TTC549 (cell line): ENCODE measurements around the gene PLXNB1.

Experiments used
- FAIRE-seq: peaks from 2 replicates; lab custom pipeline; 2012; peaks lifted over from hg19 to GRCh38; lab: Jason Lieb, UNC

The PLXNB1 gene

DNA sequence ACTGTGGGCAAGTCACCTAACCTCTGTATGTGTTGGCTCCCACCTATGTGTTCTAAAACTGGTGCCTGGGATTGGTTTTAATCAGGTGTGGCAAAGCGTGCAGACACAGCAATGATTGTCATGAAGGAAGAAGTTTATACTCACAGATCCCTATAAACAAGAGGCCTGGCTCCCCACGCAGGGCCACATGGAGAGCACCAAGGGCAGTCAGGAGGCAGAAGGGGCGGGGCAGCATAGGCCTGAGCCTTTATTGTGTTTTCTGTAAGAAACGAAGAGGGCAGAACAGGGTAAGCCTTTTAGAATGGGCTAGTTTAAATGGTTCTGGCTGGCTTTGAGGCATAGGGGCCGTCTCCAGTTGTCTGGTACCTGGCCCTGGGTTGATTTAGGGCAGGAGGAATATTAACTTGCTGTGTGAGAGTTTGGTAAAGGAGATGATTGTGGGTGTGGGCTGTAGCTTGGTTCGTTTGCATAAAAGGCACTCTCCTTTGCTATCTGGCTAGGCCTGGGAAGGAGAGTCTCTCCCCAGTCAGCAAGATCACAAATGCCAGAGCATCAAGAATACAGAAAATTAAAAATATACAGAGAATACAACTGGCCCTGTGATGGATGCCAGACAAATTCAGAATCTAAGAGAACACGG, 60.1 kb downstream of the PLXNB1 start:
- no peak for FAIRE-seq

DNA sequence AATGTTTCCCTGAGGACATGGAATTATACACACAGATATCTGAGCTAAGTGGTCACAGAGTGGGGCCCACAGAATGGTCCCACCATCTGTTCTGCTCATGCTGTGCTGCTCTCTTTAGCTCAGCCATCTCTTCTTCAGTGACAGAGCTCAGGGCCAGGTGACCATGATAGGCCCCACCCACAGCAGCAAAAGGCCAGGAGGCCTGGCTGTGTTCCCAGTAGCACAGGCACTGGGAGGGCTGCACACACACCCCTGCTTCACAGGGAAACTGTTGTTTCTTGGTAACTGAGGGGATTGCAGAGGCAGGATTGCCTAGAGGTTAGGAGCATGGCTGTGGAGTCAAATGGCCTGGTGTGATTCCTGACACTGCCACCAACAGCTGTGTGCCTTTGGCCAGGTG, 62.7 kb downstream of the PLXNB1 start:
- FAIRE-seq: no peak

DNA sequence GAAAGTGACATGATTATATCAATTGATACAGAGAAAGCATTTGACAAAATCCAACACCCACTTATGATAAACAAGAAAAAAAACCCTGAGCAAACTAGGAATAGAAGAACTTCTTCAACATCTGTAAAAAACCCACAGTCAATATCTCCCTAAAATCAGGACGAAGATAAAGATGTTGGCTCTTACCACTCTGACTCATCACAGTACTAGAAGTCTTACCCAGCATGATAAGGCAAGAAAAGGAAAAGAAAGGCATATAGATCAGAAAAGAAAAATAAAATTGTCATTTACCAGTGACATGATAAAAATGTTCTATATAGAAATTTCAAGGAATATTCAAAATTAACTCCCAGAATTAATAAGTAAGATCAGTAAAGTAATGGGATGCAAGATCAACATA, 65.0 kb downstream of the PLXNB1 start:
- FAIRE-seq: no peak

DNA sequence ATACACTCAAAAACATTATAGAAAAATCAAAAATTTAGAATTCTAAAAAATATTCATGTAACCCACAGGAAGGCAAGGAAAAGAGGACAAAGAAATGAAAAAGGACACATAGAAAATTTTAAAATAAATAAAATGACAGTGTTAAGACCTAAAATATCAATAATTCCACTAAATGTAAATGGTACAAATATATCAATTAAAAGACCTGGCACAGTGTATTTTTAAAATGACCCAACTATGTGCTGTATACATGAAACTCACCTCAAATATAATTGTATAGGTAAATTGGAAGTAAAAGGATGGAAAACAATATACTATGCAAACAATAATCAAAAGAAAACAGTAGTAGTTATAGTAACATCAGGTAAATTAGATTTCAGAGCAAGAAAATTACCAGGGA, 68.0 kb downstream of the PLXNB1 start:
- FAIRE-seq: no peak

DNA sequence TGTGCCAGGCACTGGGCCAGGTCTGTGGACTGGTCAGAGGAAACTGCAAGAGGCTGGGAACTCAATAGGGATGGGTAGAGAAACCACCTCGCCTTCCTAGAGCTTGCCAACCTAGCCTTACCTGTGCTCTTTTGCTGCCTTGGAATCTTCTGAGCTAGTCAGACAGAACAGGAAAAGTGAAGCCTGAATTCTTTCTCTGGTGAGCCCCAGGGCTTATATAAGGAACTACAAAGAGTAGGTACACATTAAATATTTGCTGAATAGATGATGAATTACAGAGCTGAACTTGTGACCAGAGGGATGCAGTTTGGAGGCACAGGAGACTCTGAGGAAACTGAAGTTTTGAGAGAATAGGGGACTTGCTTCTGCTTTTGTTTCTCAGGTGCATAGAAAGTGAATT, 73.5 kb downstream of the PLXNB1 start:
- no peak for FAIRE-seq

DNA sequence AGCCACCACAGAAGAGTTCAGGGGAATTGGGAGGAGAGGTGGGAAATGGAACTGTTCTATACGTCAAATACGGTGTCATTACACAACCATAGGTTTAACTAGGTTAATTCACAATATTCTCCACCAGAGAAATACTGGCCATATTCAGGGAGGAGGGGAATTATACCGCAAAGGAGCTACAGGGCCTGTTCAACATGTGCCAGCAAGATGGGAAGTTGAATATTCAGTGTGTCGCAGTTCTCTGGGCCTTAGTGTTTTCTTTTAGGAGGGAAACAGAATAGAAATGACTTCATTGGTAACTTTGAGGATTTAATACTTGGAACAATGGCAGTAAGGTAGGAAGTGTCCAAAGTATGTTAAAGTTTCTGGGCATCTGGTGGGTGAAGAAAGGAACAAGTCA, 75.9 kb downstream of the PLXNB1 start:
- FAIRE-seq: no peak
